Measurements from ENCODE around the gene IL1RAPL2.

DNA sequence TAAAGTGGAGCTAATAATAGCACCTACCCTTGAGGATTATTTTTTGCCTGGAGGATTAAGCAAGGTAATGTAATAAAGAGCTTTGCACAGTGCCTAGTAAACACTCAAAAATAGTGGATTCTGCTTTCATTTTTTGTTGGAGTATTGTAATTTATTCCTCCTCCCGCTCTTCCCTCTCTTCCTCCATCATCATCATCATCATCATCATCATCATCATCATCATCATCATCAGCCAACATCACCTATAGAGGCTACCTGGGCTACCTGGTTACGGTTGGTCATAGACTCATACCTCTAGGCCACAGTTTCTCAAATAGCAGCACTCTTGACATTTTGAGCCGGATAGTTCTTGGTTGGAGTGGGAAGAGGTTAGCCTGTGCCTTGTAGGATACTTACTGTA is 781.4 kb downstream of the IL1RAPL2 start:
- TF ChIP-seq, protein P1, sequence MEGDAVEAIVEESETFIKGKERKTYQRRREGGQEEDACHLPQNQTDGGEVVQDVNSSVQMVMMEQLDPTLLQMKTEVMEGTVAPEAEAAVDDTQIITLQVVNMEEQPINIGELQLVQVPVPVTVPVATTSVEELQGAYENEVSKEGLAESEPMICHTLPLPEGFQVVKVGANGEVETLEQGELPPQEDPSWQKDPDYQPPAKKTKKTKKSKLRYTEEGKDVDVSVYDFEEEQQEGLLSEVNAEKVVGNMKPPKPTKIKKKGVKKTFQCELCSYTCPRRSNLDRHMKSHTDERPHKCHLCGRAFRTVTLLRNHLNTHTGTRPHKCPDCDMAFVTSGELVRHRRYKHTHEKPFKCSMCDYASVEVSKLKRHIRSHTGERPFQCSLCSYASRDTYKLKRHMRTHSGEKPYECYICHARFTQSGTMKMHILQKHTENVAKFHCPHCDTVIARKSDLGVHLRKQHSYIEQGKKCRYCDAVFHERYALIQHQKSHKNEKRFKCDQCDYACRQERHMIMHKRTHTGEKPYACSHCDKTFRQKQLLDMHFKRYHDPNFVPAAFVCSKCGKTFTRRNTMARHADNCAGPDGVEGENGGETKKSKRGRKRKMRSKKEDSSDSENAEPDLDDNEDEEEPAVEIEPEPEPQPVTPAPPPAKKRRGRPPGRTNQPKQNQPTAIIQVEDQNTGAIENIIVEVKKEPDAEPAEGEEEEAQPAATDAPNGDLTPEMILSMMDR (IDR thresholded peaks at IDR 0.05): no peak
- TF ChIP-seq POLR2A (IDR thresholded peaks at IDR 0.05): no peak
